SK-N-SH (cell line): ENCODE results near the gene USP22.
"Not testable (repeated sequence)": the region's sequence is repeated elsewhere in the genome, so short reads cannot be mapped to it uniquely, and the experiment has no call there.

Experiments
- CTCF ChIP-seq: fragments of 200-600 bp; sonication (generic); IDR thresholded peaks from 2 replicates; pipeline ENCODE4 v1.6.1; 2017; ENCODE audit warnings: antibody characterized with exemption, mild to moderate bottlenecking, moderate library complexity
- EP300 ChIP-seq, 2 experiments: IDR thresholded peaks; 2 replicates each; pipeline versions ENCODE4 v1.4.0 to v1.6.1; 2012; ENCODE audit warnings: borderline replicate concordance in 1 of 2, low read depth in 1 of 2, low read length in 1 of 2
- GABPA ChIP-seq: IDR thresholded peaks from 2 replicates; pipeline ENCODE4 v1.4.0; 2012; ENCODE audit warnings: low read depth, mild to moderate bottlenecking
- PBX3 ChIP-seq: IDR thresholded peaks from 2 replicates; pipeline ENCODE4; 2012
- POLR2AphosphoS5 ChIP-seq: IDR thresholded peaks from 2 replicates; pipeline ENCODE4 v1.6.1; 2012; ENCODE audit warnings: low read depth, low read length
- SMC3 ChIP-seq: IDR thresholded peaks from 2 replicates; pipeline ENCODE4 v1.6.1; 2012; ENCODE audit warnings: low read depth, low read length, improper control_type of control experiment
- TCF12 ChIP-seq: IDR thresholded peaks from 2 replicates; pipeline ENCODE4 v1.4.0; 2012
- YY1 ChIP-seq: IDR thresholded peaks from 2 replicates; pipeline ENCODE4 v1.4.0; 2012; ENCODE audit warnings: low read depth, mild to moderate bottlenecking

GRCh38 chr17:21085280-21085679 lies 42.5 kb upstream of the USP22 start:
- TF ChIP-seq POLR2AphosphoS5; CTCF; SMC3; TCF12; PBX3; EP300 (IDR thresholded peaks at IDR 0.05; ENCODE audit: borderline replicate concordance in 1 of 2, low read depth in 1 of 2, low read length in 1 of 2); YY1; GABPA: not testable (repeated sequence)
